ENCODE results near the gene CDC42BPB. TPM values are rescaled to one million over a fixed set of nuclear protein-coding genes. Genes with fewer than 3 reads are reported as not detected.

The CDC42BPB gene
- total RNA-seq, 1 donor from 2014 or later = 89.3 TPM

Other genes with a start within 250 kb of the CDC42BPB start
- gene AMN, start 134.9 kb downstream of the CDC42BPB start, total RNA-seq = 0.13 TPM in 2 replicates
- not detected in 2 replicates for gene LBHD2, start 26.7 kb upstream of the CDC42BPB start, total RNA-seq
- gene EXOC3L4, start 37.2 kb upstream of the CDC42BPB start, total RNA-seq = not detected in 2 replicates
- gene TNFAIP2, start 65.9 kb upstream of the CDC42BPB start, total RNA-seq = 38.3 and 64.3 TPM in 2 replicates